ENCODE results near the gene ZNF138.

DNA sequence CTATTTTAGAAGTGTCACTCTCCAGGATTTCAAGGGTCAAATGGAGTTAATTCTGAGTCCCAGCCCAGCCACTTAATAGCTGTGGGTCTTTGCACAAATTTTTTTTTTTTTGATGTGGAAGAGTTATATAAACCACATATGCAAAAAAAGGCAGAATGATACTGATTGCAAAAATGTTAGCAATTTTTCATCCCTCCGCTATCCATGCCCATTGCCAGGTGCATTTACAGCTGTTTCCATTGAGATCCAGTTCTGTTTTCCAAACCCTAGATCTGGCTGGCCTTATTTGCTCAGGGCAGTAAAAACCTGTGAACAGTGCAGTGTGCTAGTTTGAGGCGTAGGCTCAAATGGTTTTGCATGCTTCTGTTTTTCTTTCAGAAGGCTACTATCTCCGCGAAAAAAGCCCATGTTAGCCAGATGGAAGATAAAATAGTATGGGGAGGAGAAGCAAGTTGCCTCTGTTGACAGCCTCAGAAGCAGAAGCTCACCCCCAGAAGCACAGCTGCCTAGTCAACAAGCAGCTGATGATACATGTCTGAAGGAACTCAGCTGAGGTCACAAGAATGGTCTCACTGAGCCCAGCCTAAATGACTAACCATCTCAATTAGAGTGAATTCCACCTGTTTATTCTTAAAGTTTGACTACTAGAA lies 997 bp upstream of the ZNF138 start:
- no peak for TF ChIP-seq SKIL (IDR thresholded peaks at IDR 0.05; ENCODE audit: low read depth, poor library complexity, severe bottlenecking)
- TF ChIP-seq, protein P1, sequence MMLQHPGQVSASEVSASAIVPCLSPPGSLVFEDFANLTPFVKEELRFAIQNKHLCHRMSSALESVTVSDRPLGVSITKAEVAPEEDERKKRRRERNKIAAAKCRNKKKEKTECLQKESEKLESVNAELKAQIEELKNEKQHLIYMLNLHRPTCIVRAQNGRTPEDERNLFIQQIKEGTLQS (IDR thresholded peaks at IDR 0.05; ENCODE audit: borderline replicate concordance, extremely low read depth, low read depth, low read length), result no peak
- no peak for TF ChIP-seq REST (IDR thresholded peaks at IDR 0.05; ENCODE audit: low read depth, low read length)
